ENCODE results near the gene PRRC2B.

- no peak for TF ChIP-seq CTCF (IDR thresholded peaks at IDR 0.05)
- TF ChIP-seq POLR2A (IDR thresholded peaks at IDR 0.05): no peak
Observed at GRCh38 chr9:131449276-131449675, 55.4 kb downstream of the PRRC2B start.
